GM19328 (cell line): ENCODE data around the gene IPO4.

Experiments used
- ATAC-seq: cut with Tn5 transposase; IDR thresholded peaks from one replicate; pipeline ENCODE4 v1.9.1; 2021; ENCODE audit warnings: mild to moderate bottlenecking, moderate library complexity; ENCODE audit not compliant: unreplicated experiment

The IPO4 gene

DNA sequence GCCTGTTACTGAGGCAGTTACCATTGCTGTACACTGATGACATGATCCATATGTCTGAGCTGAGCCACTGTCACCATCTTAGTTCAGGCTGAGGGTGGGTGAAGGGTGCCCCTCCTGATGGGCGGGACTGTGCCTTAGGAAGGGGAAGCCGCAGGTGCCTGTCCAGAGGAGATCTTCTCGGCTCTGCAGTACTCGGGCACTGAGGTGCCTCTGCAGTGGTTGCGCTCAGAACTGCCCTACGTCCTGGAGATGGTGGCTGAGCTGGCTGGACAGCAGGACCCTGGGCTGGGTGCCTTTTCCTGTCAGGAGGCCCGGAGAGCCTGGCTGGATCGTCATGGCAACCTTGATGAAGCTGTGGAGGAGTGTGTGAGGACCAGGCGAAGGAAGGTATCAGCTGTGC lies 37.6 kb downstream of the IPO4 start:
- no peak for ATAC-seq

DNA sequence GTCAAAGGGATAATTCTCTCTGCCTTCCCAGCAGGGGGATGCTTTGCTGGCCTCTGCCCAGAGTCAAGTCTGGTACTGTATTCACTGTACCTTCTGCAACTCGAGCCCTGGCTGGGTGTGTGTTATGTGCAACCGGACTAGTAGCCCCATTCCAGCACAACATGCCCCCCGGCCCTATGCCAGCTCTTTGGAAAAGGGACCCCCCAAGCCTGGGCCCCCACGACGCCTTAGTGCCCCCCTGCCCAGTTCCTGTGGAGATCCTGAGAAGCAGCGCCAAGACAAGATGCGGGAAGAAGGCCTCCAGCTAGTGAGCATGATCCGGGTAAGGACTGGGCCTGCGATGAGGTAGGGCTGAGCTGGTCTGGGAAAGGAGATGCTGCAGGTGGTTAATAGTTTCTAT lies 38.0 kb downstream of the IPO4 start:
- no peak for ATAC-seq

DNA sequence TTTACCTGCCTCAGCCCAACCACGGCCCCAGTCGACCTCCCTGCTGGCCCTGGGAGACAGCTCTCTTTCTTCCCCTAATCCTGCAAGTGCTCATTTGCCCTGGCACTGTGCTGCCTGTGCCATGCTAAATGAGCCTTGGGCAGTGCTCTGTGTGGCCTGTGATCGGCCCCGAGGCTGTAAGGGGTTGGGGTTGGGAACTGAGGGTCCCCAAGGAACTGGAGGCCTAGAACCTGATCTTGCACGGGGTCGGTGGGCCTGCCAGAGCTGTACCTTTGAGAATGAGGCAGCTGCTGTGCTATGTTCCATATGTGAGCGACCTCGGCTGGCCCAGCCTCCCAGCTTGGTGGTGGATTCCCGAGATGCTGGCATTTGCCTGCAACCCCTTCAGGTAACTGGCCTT lies 38.6 kb downstream of the IPO4 start:
- ATAC-seq = no peak

DNA sequence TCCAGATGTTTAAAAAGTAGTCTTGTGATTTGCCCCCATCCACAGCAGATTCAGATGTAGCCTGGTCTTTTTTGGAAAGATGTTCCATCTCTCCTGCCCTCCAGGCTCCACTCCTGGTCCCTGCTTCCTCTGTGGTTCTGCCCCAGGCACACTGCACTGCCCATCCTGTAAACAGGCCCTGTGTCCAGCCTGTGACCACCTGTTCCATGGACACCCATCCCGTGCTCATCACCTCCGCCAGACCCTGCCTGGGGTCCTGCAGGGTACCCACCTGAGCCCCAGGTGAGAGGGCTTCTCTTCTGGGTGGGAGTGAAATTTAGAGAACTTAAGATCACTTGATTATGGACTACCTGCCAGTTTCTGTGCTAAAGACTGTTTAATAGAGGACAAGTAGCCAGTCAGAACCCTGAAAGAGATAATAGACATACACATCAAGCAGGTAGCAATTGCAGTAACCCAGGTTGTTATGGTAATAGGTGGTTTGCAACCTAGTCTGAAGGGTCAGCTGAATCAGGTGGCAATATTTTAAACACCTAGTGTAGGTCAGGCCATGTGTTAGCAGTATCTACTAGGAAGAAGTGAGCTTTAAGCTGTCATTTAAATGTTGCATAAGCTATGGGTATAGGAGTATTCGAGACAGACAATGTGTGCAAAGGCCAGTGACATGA lies 39.2 kb downstream of the IPO4 start:
- ATAC-seq = no peak

- ATAC-seq = no peak
Observed at GRCh38 chr14:24147761-24148428, 40.7 kb downstream of the IPO4 start.

DNA sequence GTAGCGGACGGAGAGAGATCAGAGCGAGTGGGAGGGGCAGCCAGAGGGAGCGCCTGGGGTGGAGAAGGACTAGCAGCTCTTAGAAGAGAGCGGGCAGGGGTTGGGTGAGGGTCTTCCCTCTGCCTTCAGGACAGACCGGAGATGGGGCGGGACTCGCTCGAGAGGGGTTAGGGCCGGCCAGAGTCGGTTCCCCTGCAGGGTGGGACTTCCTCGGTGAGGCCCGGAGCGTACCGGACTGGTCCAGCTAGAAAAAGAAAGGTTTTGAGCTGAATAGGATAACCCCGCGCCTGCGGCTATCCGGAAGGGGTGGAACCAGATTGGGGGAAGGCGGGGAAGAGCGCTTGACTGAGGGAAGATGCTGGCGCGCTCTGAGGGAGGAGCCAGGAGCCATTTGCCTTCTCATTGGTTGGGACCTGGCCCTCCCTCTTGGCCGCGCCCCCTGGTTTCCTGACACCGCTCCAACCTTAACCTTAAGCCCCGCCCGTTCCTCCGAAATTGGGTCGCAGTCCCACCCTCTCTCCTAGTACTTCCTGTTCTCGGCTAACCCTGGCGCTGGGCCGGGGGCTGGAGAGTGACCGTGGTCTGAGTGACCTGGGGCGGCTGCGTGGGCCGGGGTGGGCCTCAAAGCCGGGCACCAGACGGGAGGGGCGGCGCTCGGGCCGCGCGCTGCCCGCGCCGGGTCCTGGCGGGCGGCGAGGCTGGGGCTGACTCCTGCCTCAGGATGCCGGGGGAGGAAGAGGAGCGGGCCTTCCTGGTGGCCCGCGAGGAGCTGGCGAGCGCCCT lies 41.4 kb downstream of the IPO4 start, which contains the start of gene RNF31:
Gene RNF31 (plus strand): TSS at position 521 of the 783 bp plus-strand sequence. CDS start 201 bp downstream, at position 722.
- peak; percentile 81 for ATAC-seq

DNA sequence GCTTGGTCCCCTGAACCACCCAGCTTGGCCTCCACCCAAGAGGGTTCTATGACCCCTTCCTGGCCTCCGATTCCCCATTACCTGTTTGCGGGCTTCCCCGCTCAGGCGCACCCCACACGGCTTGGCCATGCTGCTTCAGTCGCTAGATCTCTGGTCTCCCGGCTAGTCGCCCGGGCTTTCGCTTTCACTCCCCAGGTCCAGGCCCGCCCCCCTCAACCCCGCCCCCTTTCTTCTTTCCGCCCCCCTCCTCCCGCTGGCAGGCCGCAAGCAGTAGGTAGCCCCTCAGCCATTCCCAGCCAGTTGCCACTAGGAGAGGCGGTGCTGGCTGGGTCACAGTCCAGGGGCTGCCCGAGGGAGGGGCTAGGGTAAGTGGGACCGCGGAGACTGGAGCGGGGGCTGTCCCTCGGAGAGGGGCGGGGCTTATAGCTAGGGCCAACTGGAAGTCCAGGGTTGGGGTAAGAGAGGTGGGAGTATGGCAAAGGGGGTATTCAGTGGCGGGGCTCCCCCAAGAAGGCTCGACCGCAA lies 42.1 kb downstream of the IPO4 start, which contains the start of gene PSME2:
Gene PSME2 (minus strand): TSS at position 158 of the 525 bp plus-strand sequence. CDS start 29 bp downstream, at position 129.
- peak; percentile 57 for ATAC-seq

- ATAC-seq = no peak
Observed at GRCh38 chr14:24145690-24146452, 42.7 kb downstream of the IPO4 start.

DNA sequence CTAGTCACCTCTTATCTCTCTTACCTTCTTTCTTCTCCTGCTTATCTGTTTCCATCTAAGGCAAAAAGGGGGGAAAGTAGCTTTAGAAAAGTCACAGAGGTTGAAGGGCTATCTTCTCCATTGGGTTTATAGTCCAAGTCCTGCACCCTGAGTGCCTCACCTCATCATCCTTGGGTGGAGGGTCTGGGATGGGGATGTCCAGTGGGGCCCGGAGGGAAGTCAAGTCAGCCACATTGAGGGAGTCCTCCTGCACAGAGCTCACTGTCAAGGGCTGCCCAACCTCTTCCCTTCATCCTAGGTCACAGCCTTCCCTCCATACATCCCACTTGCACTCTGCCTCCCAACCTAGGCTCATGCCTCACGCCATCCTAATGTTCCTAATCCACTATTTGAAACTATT lies 43.4 kb downstream of the IPO4 start:
- no peak for ATAC-seq

DNA sequence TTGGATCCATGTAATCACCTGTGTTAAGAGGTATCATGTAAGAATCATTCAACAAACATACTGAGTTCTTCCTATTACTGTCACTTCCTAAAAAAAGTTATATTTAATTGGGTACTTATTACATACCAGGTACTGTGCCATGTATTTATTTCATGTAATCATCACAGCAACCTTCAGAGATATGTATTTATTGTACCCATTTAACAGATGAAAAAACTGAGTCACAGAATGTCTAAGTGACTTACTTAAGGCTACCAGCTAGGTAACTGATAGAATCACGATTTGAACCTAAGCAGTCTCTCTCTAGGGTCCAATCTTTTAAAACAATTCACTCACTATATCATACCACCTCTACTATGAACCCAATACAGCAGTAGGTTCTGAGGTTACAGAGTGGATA lies 44.2 kb downstream of the IPO4 start:
- no peak for ATAC-seq

DNA sequence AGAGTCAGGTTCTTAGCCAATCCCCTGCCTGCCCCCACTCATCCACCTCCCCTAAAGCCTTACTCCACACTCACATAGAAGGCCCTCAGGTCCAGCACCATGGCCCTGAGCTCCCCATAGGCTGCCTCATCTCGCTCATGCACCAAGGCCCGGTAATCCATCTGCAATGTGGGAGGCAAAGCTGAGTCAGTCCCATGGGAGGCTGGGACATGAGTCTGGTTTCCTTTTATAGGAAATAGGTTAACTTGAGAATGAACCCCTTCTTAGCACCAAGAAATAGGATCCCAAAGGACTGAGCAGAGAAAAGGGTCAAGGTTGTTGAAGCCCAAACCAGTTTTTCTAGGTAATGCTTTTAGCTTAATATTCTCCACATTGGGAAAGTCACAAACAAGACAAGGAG lies 45.1 kb downstream of the IPO4 start:
- no peak for ATAC-seq

DNA sequence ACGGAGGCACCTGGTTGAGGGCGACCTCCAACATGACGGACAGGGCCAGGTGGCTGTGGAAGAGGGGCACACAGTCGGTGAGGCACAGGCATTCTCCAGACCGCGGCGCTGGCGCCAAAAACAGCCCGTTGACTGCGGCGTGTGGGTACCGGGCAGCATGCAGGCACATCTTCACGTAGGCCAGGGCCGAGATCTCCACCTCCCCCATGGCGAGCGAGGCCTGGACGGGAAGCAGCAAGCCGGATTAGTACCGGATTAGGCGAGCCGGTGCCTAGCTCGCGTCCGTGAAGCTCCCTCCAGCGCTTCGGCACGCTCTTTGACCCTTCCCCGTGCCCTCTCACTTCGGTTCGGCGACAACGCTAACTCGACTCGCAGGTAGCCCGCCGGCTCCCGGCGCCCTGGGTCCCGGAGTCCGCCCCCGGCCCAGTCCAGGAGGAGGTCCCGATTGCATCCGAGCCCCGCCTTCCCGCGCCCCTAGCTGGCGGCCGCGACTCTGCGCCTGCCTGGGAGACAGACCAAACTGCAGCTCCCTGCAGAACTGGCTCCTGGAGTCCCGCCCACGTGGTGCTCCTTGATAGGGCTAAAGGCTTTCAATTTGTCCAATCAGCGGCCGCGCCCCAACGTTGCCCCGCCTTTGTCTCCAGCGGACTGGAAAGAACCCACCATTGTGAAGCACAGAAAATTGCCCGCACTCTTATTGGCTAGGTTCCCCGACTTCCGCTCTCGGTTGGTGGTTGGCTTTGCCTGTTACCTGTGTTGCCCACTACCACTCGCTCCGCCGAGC lies 47.3 kb downstream of the IPO4 start, which contains the start of gene EMC9:
Gene EMC9 (minus strand): TSS at position 495 of the 784 bp plus-strand sequence. CDS start 287 bp downstream, at position 208.
- peak; percentile 90 for ATAC-seq

DNA sequence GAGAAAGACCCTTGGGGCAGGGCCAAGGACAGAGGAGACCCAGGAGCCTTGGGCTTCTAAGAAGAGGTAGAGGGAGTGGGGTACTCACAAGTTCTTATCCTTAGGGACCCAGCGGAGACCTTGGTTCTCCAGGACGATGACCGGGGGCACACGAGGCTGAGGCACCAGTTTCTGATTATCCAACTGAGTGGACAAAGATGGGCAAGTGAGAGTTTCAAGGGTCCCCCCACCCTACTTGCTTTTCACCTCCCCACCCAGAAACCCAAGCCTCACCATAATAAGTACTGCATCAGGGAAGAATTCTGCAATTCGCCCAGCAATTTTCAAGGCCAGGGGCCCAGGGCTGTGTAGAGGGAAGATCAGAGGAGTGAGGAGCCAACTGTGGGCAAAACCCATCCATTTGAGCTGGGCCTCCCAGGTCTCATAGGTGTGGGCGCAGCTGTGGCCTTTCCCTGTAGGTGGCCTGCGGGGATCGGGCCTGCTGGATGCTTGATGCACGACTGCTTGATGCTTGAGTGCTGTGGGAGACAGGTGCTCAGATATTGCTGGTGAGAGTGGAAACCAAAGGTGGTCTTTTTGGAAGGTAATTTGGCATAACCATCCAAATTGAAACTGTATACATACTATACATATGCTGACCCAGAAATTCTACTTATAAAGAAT lies 49.2 kb downstream of the IPO4 start:
- no peak for ATAC-seq

- ATAC-seq = no peak
Observed at GRCh38 chr14:24138396-24139271, 50.0 kb downstream of the IPO4 start.

GRCh38 chr14:24137529-24138395 lies 50.9 kb downstream of the IPO4 start:
- no peak for ATAC-seq

GRCh38 chr14:24136684-24137528 lies 51.7 kb downstream of the IPO4 start:
- ATAC-seq = no peak
